GM06990 (cell line): ENCODE data around the gene MGAT3.

Source experiments
- DNase-seq: peaks from one replicate; pipeline ENCODE4 v3.0.0-alpha.2; 2011; ENCODE audit not compliant: insufficient read length; ENCODE audit errors: extremely low read depth
- H3K27me3 ChIP-seq: replicated peaks from 2 replicates; pipeline ENCODE4 v1.6.0; 2011; ENCODE audit warnings: low read length; ENCODE audit not compliant: control insufficient read depth, insufficient read depth
- H3K36me3 ChIP-seq: 2 replicates; pipeline ENCODE4 v1.5.1; 2011; ENCODE audit warnings: low read length; ENCODE audit not compliant: control insufficient read depth, insufficient read depth
- H3K4me3 ChIP-seq: replicated peaks from 2 replicates; pipeline ENCODE4 v1.5.1; 2011; ENCODE audit warnings: low read depth, mild to moderate bottlenecking, control low read depth, low read length
- TF ChIP-seq, protein P1 (sequence below): IDR thresholded peaks from 2 replicates; pipeline ENCODE4 v1.5.1; 2011; ENCODE audit warnings: low read length, control low read depth, mild to moderate bottlenecking, inconsistent platforms; ENCODE audit not compliant: insufficient read depth, poor library complexity, severe bottlenecking

The MGAT3 gene

DNA sequence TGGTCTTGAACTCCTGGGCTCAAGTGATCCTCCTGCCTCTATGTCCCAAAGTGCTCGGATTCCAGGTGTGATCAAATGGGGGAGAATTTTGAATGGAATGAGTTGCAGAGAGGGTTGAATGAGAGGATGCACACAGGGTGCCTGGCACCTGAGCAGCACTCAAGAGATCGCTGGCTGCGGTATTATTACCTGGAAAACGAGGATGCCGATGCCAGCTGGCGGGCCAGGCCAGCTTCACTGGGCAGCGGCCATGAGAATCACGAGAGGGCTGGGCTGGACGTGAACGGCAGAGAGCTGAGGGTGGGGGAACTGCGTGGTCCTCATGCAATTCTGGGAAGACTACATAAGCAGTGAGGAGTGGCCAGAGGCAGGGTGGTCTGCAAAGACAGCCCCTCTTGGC, 2.9 kb downstream of the MGAT3 start:
- Histone ChIP-seq H3K36me3 (peaks cover 2% of the 10 kb centered on the region), H3K4me3 (no peak overlapping the region), H3K27me3 (no peaks in the 10 kb centered on the region)
- TF ChIP-seq, protein P1, sequence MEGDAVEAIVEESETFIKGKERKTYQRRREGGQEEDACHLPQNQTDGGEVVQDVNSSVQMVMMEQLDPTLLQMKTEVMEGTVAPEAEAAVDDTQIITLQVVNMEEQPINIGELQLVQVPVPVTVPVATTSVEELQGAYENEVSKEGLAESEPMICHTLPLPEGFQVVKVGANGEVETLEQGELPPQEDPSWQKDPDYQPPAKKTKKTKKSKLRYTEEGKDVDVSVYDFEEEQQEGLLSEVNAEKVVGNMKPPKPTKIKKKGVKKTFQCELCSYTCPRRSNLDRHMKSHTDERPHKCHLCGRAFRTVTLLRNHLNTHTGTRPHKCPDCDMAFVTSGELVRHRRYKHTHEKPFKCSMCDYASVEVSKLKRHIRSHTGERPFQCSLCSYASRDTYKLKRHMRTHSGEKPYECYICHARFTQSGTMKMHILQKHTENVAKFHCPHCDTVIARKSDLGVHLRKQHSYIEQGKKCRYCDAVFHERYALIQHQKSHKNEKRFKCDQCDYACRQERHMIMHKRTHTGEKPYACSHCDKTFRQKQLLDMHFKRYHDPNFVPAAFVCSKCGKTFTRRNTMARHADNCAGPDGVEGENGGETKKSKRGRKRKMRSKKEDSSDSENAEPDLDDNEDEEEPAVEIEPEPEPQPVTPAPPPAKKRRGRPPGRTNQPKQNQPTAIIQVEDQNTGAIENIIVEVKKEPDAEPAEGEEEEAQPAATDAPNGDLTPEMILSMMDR, result no peak
- no peak for DNase-seq

DNA sequence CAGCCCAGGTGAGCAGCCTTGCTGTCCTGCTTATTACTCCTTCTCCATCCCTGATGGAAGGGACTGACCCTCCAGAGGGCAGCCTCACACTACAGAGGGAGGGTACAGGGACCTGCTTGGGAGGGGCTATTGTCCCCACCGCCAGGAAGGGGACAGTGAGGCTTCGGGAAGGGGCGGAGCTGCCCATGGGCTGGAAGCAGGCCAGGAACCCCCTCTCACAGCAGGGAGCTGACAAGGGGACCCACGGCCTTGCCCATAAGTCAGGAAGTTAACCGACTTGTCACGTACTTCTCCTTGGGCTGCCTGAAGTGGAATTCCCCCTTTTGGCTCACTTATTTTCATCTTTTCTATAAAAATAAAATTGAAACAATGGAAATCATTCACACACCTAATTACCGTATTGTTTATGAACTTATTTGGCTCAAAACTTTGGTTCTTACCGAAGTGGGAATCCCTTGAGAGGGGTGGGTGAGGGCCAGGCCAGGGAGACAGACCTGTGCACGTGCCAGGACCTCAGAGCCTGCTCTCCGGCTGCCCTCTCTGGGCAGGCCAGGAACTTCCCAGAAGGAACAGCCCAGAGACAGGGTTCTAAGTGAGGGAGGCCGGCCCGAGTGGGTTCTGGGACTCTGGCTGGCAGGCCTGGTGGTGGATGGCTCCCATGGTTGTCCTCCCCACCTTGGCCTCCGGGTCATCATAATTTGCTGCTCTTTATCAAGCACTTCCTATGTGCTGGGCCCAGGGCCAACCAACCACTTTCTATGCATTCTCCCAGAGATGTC, 5.8 kb downstream of the MGAT3 start:
- TF ChIP-seq, protein P1, result peak; percentile 6
- H3K27me3 ChIP-seq, result no peaks in the 10 kb centered on the region
- DNase-seq, result peak; percentile 57
- H3K36me3 ChIP-seq, result peaks cover 1% of the 10 kb centered on the region
- H3K4me3 ChIP-seq, result peak overlapping the region; percentile 12; the same call in 1 of the 2 replicates

DNA sequence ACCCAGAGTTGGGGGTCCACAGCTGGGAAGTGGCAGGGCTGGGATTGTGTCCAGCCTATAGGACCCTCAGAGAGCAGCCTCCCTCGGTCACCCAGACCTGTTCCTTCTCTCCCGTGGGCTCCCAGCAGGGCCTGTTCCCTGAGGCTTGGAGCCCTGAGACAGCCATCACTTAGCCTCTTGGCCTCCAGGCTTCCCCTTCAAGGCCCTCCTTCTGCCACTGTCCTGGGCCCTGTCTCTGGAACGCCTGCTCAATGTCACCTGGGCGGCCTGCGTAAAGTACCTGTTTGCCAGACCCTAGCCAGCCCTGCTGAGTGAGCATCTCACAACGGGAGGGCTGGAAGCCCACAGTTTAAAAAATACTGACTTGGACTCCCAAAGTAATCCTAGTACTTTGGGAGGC, 6.5 kb downstream of the MGAT3 start:
- H3K4me3 ChIP-seq, result no peak overlapping the region

DNA sequence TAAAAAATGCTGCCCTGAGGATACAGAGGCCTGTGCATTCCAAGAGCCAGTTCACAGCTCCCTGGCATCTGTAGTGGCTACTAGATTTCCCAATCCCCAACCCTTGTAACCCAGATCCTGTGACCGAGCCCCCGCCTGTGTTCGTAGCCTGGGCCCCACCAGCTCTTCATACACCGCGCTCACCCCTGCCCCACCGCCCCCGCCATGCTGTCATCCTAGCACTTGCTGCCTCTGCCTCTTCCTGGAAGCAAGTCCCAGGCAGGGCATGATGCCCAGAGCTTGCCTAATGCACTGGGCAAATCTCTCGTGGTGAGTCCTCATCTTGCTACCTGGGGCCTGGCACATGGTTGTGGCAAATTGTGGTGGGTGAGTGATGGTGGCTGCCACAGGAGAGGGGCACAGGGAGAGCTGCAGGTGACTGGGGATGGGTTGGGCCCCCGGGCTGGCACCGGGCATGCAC, 7.1 kb downstream of the MGAT3 start:
- TF ChIP-seq, protein P1, result no peak
- Histone ChIP-seq H3K36me3 (peaks cover 3% of the 10 kb centered on the region), H3K27me3 (no peaks in the 10 kb centered on the region), H3K4me3 (no peak overlapping the region)
- no peak for DNase-seq

More for the DNA sequence above, 6.5 kb downstream of the MGAT3 start:
- peaks cover 3% of the 10 kb centered on the region for H3K36me3 ChIP-seq
- no peak for DNase-seq
- H3K27me3 ChIP-seq, result no peaks in the 10 kb centered on the region
- TF ChIP-seq, protein P1, result no peak

DNA sequence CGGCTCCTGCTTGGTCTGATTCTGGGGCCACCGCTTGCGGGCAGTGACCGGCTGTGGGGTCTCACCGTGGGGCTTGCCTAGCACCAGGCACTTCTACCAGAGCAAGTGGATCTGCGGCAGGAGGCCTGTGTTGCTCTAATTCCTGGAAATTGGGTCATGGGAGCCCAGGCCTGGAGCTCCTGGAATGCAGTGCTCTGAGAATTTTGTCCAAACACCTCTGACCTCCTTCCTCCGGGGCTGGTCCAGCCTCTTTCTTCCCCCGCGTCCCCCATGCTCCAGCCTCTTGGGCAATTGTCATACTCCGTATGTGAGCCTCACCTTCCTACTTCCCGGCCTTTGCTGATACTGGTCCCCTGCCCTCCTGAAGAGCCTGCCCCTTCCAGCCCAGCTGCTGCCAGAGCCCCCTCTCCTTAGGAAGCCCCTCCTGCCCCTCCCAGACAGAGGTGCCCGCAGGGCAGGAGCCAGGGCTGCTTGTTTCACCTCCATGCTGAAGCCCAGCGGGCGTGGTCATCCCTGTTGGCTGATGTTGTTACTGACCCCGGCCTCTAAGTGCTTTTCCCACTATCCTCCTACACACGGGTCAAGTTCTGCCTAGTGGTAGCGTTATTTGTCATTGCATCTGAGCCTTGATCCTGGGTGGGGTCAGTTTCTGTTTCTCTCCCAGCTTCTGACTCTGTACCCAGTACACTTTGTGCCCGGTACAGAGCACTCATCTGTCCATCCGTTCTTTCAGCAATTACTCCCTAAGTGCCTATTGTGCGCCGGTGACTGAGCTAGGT, 9.6 kb downstream of the MGAT3 start:
- Histone ChIP-seq H3K27me3 (no peaks in the 10 kb centered on the region), H3K4me3 (no peak overlapping the region), H3K36me3 (peaks cover 8% of the 10 kb centered on the region)
- no peak for DNase-seq
- TF ChIP-seq, protein P1, result no peak
